WTC11 (cell line): Measurements from ENCODE around the gene GABBR2. TPM values are rescaled to one million over a fixed set of nuclear protein-coding genes. Genes with fewer than 3 reads are reported as not detected.

Experiments used
- ATAC-seq: fragments of 200-7000 bp; cut with Tn5 transposase; 2 replicates; pipeline ENCODE4 v1.10.0; 2021; ENCODE audit warnings: mild to moderate bottlenecking, moderate library complexity
- CTCF ChIA-PET: fragments of 300-600 bp; sonication (Branson Sonifier 250); formaldehyde crosslinking; loops from one replicate; lab custom pipeline; 2021; ENCODE audit warnings: antibody characterized with exemption; lab: Charles Lee
- POLR2A ChIA-PET: fragments of 350-600 bp; sonication (Branson Sonifier 250); formaldehyde crosslinking; loops from one replicate; lab custom pipeline; 2021; ENCODE audit warnings: antibody characterized with exemption; lab: Charles Lee
- DNase-seq: peaks from one replicate; pipeline ENCODE4 v3.0.0; 2021; ENCODE audit warnings: low spot score
- H3K27ac Mint-ChIP-seq: 2 replicates; pipeline ENCODE4 v1.8.0; 2021; ENCODE audit warnings: mixed read lengths
- H3K27me3 Mint-ChIP-seq: 2 replicates; pipeline ENCODE4 v1.8.0; 2021; ENCODE audit warnings: low read depth, mild to moderate bottlenecking, moderate library complexity, mixed read lengths
- H3K36me3 Mint-ChIP-seq: 2 replicates; pipeline ENCODE4 v1.8.0; 2021; ENCODE audit warnings: mixed read lengths
- H3K4me1 Mint-ChIP-seq: 2 replicates; pipeline ENCODE4 v1.8.0; 2022; ENCODE audit warnings: mixed read lengths
- H3K4me3 Mint-ChIP-seq: 2 replicates; pipeline ENCODE4 v1.8.0; 2021; ENCODE audit warnings: mild to moderate bottlenecking, moderate library complexity, mixed read lengths
- H3K9me3 Mint-ChIP-seq: 2 replicates; pipeline ENCODE4 v1.8.0; 2021; ENCODE audit warnings: mixed read lengths
- AR ChIP-seq: fragments of 250-450 bp; sonication (Bioruptor Pico); IDR thresholded peaks from 2 replicates; pipeline ENCODE4 v1.9.0; 2021; ENCODE audit warnings: mild to moderate bottlenecking
- CREM ChIP-seq: sonication (generic); formaldehyde crosslinking; IDR thresholded peaks from 2 replicates; pipeline ENCODE4 v1.8.1; 2022; ENCODE audit warnings: mild to moderate bottlenecking, missing genetic modification reagents, moderate library complexity
- E2F4 ChIP-seq: sonication (generic); formaldehyde crosslinking; IDR thresholded peaks from 2 replicates; pipeline ENCODE4 v1.8.1; 2022; ENCODE audit warnings: low read depth, mild to moderate bottlenecking, moderate library complexity, missing genetic modification reagents, borderline replicate concordance
- FOXJ3 ChIP-seq: sonication (generic); formaldehyde crosslinking; IDR thresholded peaks from 2 replicates; pipeline ENCODE4 v1.9.0; 2021; ENCODE audit warnings: missing genetic modification reagents, mild to moderate bottlenecking, borderline replicate concordance
- FOXK1 ChIP-seq: sonication (generic); formaldehyde crosslinking; IDR thresholded peaks from 2 replicates; pipeline ENCODE4 v1.8.0; 2022; ENCODE audit warnings: mild to moderate bottlenecking, moderate library complexity, missing genetic modification reagents
- NFYB ChIP-seq: sonication (generic); formaldehyde crosslinking; conservative IDR thresholded peaks from 2 replicates; pipeline ENCODE4 v1.8.0; 2022; ENCODE audit warnings: low read depth, missing genetic modification reagents
- OVOL2 ChIP-seq: fragments of 250-450 bp; sonication (Bioruptor Pico); IDR thresholded peaks from 2 replicates; pipeline ENCODE4 v1.9.0; 2021; ENCODE audit warnings: mild to moderate bottlenecking, borderline replicate concordance
- PRDM15 ChIP-seq: sonication (generic); formaldehyde crosslinking; IDR thresholded peaks from 2 replicates; pipeline ENCODE4 v1.8.0; 2022; ENCODE audit warnings: missing genetic modification reagents
- PRRX2 ChIP-seq: fragments of 250-450 bp; sonication (Bioruptor Pico); IDR thresholded peaks from 2 replicates; pipeline ENCODE4 v1.8.0; 2021; ENCODE audit warnings: mild to moderate bottlenecking
- RELA ChIP-seq: sonication (generic); formaldehyde crosslinking; IDR thresholded peaks from 2 replicates; pipeline ENCODE4 v1.8.1; 2022; ENCODE audit warnings: missing genetic modification reagents, mild to moderate bottlenecking, borderline replicate concordance
- SOX15 ChIP-seq: fragments of 250-450 bp; sonication (Bioruptor Pico); IDR thresholded peaks from 2 replicates; pipeline ENCODE4 v1.9.0; 2021; ENCODE audit warnings: mild to moderate bottlenecking
- SP1 ChIP-seq: sonication (generic); formaldehyde crosslinking; conservative IDR thresholded peaks from 2 replicates; pipeline ENCODE4 v1.8.1; 2022; ENCODE audit warnings: missing genetic modification reagents
- STAT6 ChIP-seq: sonication (generic); formaldehyde crosslinking; conservative IDR thresholded peaks from 2 replicates; pipeline ENCODE4 v1.8.1; 2023; ENCODE audit warnings: mild to moderate bottlenecking, low read depth, missing genetic modification reagents, moderate library complexity
- TEAD1 ChIP-seq: sonication (generic); formaldehyde crosslinking; IDR thresholded peaks from 2 replicates; pipeline ENCODE4 v1.8.0; 2022; ENCODE audit warnings: mild to moderate bottlenecking, missing genetic modification reagents
- ZNF396 ChIP-seq: fragments of 250-450 bp; sonication (Bioruptor Pico); IDR thresholded peaks from 2 replicates; pipeline ENCODE4 v1.8.0; 2021; ENCODE audit warnings: mild to moderate bottlenecking, moderate library complexity, borderline replicate concordance
- ZNF425 ChIP-seq: fragments of 250-450 bp; sonication (Bioruptor Pico); conservative IDR thresholded peaks from 2 replicates; pipeline ENCODE4 v1.9.0; 2021; ENCODE audit warnings: mild to moderate bottlenecking
- ZNF532 ChIP-seq: fragments of 250-450 bp; sonication (Bioruptor Pico); IDR thresholded peaks from 2 replicates; pipeline ENCODE4 v1.9.0; 2021; ENCODE audit warnings: mild to moderate bottlenecking, borderline replicate concordance
- total RNA-seq: library from RNA; stranded (reverse); gene quantifications from 3 replicates; pipeline ENCODE4 v1.2.3, GENCODE V29; 2021

GABBR2 gene
- total RNA-seq, 1 experiment from 2014 or later, result 0.92 TPM

- ATAC-seq, result no peak
- CTCF ChIA-PET, result interaction anchor here (1.2 kb wide), 1 partner anchor 210 kb away, joined by 5 read pairs; no protein-coding TSS in a partner anchor
- no peaks in the 10 kb centered on the region for H3K9me3 Mint-ChIP-seq
- POLR2A ChIA-PET, result no interaction called here
- H3K27ac Mint-ChIP-seq, result no peak overlapping the region
- H3K4me1 Mint-ChIP-seq, result 0 out of 2 replicates have a peak, but pooled peaks cover 2% of the 10 kb centered on the region
- no peak for DNase-seq
- no peak for TF ChIP-seq CREM (CRISPR knock-in tag)
- no peak for TF ChIP-seq ZNF396 (CRISPR knock-in tag)
- no peak for TF ChIP-seq E2F4 (CRISPR knock-in tag)
- TF ChIP-seq PRRX2, result no peak
- no peak for TF ChIP-seq NFYB
- no peak for TF ChIP-seq OVOL2
- no peak for TF ChIP-seq STAT6
- TF ChIP-seq PRDM15 (CRISPR knock-in tag), result no peak
- no peak for TF ChIP-seq ZNF532 (CRISPR knock-in tag)
- no peak for TF ChIP-seq SP1 (CRISPR knock-in tag)
- TF ChIP-seq SOX15 (CRISPR knock-in tag), result no peak
- no peak for TF ChIP-seq FOXK1 (CRISPR knock-in tag)
- TF ChIP-seq TEAD1 (CRISPR knock-in tag), result no peak
- no peak for TF ChIP-seq FOXJ3 (CRISPR knock-in tag)
- TF ChIP-seq ZNF425 (CRISPR knock-in tag), result no peak
- TF ChIP-seq RELA, result no peak
- TF ChIP-seq AR (CRISPR knock-in tag), result no peak
- no peaks in the 10 kb centered on the region for H3K36me3 Mint-ChIP-seq
- no peaks in the 10 kb centered on the region; the same call in 1 of the 2 replicates for H3K27me3 Mint-ChIP-seq
- H3K4me3 Mint-ChIP-seq, result no peak overlapping the region
Measured at GRCh38 chr9:98327249-98327561, 381.5 kb downstream of the GABBR2 start.
